Thoracic aorta (tissue), 2 donors: Measurements from ENCODE around the gene KRT5. TPM values are rescaled to one million over a fixed set of nuclear protein-coding genes. Genes with fewer than 3 reads are reported as not detected.

ENCODE experiments used
- ATAC-seq: fragments of 150-250 bp; one replicate; pipeline ENCODE4 v1.8.0; 2017; ENCODE audit warnings: low read depth; ENCODE audit not compliant: insufficient number of reproducible peaks, low FRiP score
- DNase-seq: peaks from one replicate; pipeline ENCODE4 v3.0.0-alpha.2; 2020; ENCODE audit warnings: low spot score
- H3K27ac ChIP-seq, 2 donors: fragments of 200-600 bp; sonication (generic); 1 replicate in 1 of 2; 2 replicates in 1 of 2; pipeline ENCODE4 v1.5.1; 2016; ENCODE audit warnings: mild to moderate bottlenecking in 2 of 2, moderate library complexity in 2 of 2
- H3K27me3 ChIP-seq: fragments of 200-600 bp; sonication (generic); replicated peaks from 2 replicates; pipeline ENCODE4 v1.6.0; 2016; ENCODE audit warnings: mild to moderate bottlenecking; ENCODE audit not compliant: insufficient read depth
- H3K36me3 ChIP-seq: fragments of 200-600 bp; sonication (generic); one replicate; pipeline ENCODE4 v1.5.1; 2016
- H3K4me1 ChIP-seq, 2 donors: fragments of 200-600 bp; sonication (generic); 1 replicate in 1 of 2; 2 replicates in 1 of 2; pipeline versions ENCODE4 v1.5.1 to v1.6.0; 2016; ENCODE audit warnings: low read depth in 2 of 2, mild to moderate bottlenecking in 1 of 2; ENCODE audit not compliant: control insufficient read depth in 1 of 2
- H3K4me3 ChIP-seq: fragments of 200-600 bp; sonication (generic); 2 replicates; pipeline ENCODE4 v1.5.1; 2016; ENCODE audit warnings: mild to moderate bottlenecking
- H3K9me3 ChIP-seq: fragments of 200-600 bp; sonication (generic); 2 replicates; pipeline ENCODE4 v1.5.1; 2016
- CTCF ChIP-seq: fragments of 200-600 bp; sonication (generic); IDR thresholded peaks from one replicate; pipeline ENCODE4 v1.5.1; 2019; ENCODE audit warnings: antibody characterized with exemption
- total RNA-seq, 2 donors: library from RNA; depleted of rRNA; stranded (reverse); fragments of >200 nt; gene quantifications; one replicate each; pipeline versions ENCODE4 v1.1.0 to v1.2.3, GENCODE V29; 2016

KRT5 gene
- total RNA-seq, 2 donors from 2014 or later = 7.6 TPM; not detected in 1

GRCh38 chr12:52524241-52524897, 4.2 kb upstream of the KRT5 start:
- DNase-seq = no peak
- Histone ChIP-seq H3K9me3 (no peaks in the 10 kb centered on the region), H3K27me3 (no peaks in the 10 kb centered on the region), H3K36me3 (no peaks in the 10 kb centered on the region), H3K4me1 (peaks cover 0 to 3% of the 10 kb centered on the region in 2 donors), H3K4me3 (no peak overlapping the region), H3K27ac (no peak overlapping the region)
- no peak for TF ChIP-seq CTCF
- no peak for ATAC-seq

GRCh38 chr12:52523824-52524223, 3.6 kb upstream of the KRT5 start:
- Histone ChIP-seq H3K9me3 (no peaks in the 10 kb centered on the region), H3K36me3 (no peaks in the 10 kb centered on the region), H3K4me3 (no peak overlapping the region), H3K27me3 (no peaks in the 10 kb centered on the region), H3K27ac (no peak overlapping the region), H3K4me1 (peaks cover 0 to 3% of the 10 kb centered on the region in 2 donors)
- ATAC-seq (no peak), DNase-seq (no peak)
- no peak for TF ChIP-seq CTCF

GRCh38 chr12:52522346-52523011, 2.3 kb upstream of the KRT5 start:
- Histone ChIP-seq H3K36me3 (no peaks in the 10 kb centered on the region), H3K4me1 (peaks cover 0 to 3% of the 10 kb centered on the region in 2 donors), H3K9me3 (no peaks in the 10 kb centered on the region), H3K4me3 (no peak overlapping the region), H3K27me3 (no peaks in the 10 kb centered on the region), H3K27ac (no peak overlapping the region)
- ATAC-seq (no peak), DNase-seq (no peak)
- no peak for TF ChIP-seq CTCF

GRCh38 chr12:52521568-52522266, 1.5 kb upstream of the KRT5 start:
- Histone ChIP-seq H3K4me3 (no peak overlapping the region), H3K27ac (peak overlapping the region in 1 of 2 donors; percentile 52), H3K36me3 (no peaks in the 10 kb centered on the region), H3K4me1 (peaks cover 0 to 3% of the 10 kb centered on the region in 2 donors), H3K9me3 (no peaks in the 10 kb centered on the region), H3K27me3 (no peaks in the 10 kb centered on the region)
- DNase-seq = no peak
- TF ChIP-seq CTCF = no peak
- no peak for ATAC-seq

GRCh38 chr12:52521175-52521567, 977 bp upstream of the KRT5 start:
- H3K27ac ChIP-seq = peak overlapping the region in 1 of 2 donors; percentile 52
- no peak overlapping the region for H3K4me3 ChIP-seq
- TF ChIP-seq CTCF = no peak

More at GRCh38 chr12:52521175-52521567, 977 bp upstream of the KRT5 start:
- DNase-seq = no peak
- H3K36me3 ChIP-seq = no peaks in the 10 kb centered on the region
- H3K27me3 ChIP-seq = no peaks in the 10 kb centered on the region
- peaks cover 0 to 3% of the 10 kb centered on the region in 2 donors for H3K4me1 ChIP-seq
- no peaks in the 10 kb centered on the region for H3K9me3 ChIP-seq
- peak; percentile 46 for ATAC-seq
